GM12878 (cell line): Measurements from ENCODE around the gene HASPIN. TPM values are rescaled to one million over a fixed set of nuclear protein-coding genes. Genes with fewer than 3 reads are reported as not detected.

ENCODE experiments used
- ATAC-seq: fragments of 200-7000 bp; cut with Tn5 transposase; 3 replicates; pipeline ENCODE4 v1.9.1; 2020; ENCODE audit warnings: mild to moderate bottlenecking, moderate library complexity
- BruUV-seq: library from RNA; stranded (reverse); fragments of 400-500 nt; replicated peaks from 2 replicates; lab custom pipeline; 2021; lab: Mats Ljungman, UMichigan
- CTCF ChIA-PET: fragments of 300-600 bp; sonication (Branson Sonifier 250); formaldehyde crosslinking; extraction: SDS; loops from one replicate; lab custom pipeline; 2021; ENCODE audit warnings: inconsistent platforms; lab: Yijun Ruan, JAX
- POLR2A ChIA-PET: fragments of 350-600 bp; formaldehyde crosslinking; extraction: SDS; loops from one replicate; lab custom pipeline; 2021; ENCODE audit warnings: inconsistent platforms; lab: Charles Lee
- RAD21 ChIA-PET: fragments of 300-600 bp; sonication (Branson Sonifier 250); formaldehyde crosslinking; loops from one replicate; lab custom pipeline; 2023; ENCODE audit warnings: antibody characterized with exemption; ENCODE audit not compliant: unreplicated experiment; lab: Charles Lee
- SMC1A ChIA-PET: fragments of 300-600 bp; sonication (Branson Sonifier 250); formaldehyde crosslinking; loops from one replicate; lab custom pipeline; 2023; ENCODE audit not compliant: unreplicated experiment, uncharacterized antibody; lab: Charles Lee
- DNase-seq: peaks from one replicate; pipeline ENCODE4 v3.0.0-alpha.2; 2011; ENCODE audit warnings: low read depth, low spot score
- FAIRE-seq: peaks from 3 replicates; lab custom pipeline; 2011; peaks lifted over from hg19 to GRCh38; lab: Jason Lieb, UNC
- H2AFZ ChIP-seq: 2 replicates; pipeline ENCODE4 v1.6.0; 2011; ENCODE audit warnings: low read depth, low read length, control low read depth; ENCODE audit not compliant: control insufficient read depth
- H3K27ac ChIP-seq: 2 replicates; pipeline ENCODE4 v1.5.1; 2011; ENCODE audit warnings: control low read depth; ENCODE audit not compliant: control insufficient read depth, insufficient read depth
- H3K27me3 ChIP-seq, 2 experiments: replicated peaks in 1 of 2; 2 replicates each; pipeline versions ENCODE4 v1.6.0 to v1.6.1; 2011; ENCODE audit warnings: low read length in 1 of 2; ENCODE audit not compliant: control insufficient read depth in 2 of 2, insufficient read depth in 2 of 2
- H3K36me3 ChIP-seq, 2 experiments: 2 replicates each; pipeline ENCODE4 v1.5.1; 2011; ENCODE audit warnings: low read length in 1 of 2; ENCODE audit not compliant: control insufficient read depth in 2 of 2, insufficient read depth in 2 of 2
- H3K4me1 ChIP-seq: 2 replicates; pipeline ENCODE4 v1.6.1; 2011; ENCODE audit warnings: mild to moderate bottlenecking, low read length, moderate library complexity, mixed read lengths; ENCODE audit not compliant: control insufficient read depth, insufficient read depth
- H3K4me2 ChIP-seq: 2 replicates; pipeline ENCODE4 v1.6.0; 2011; ENCODE audit warnings: control low read depth; ENCODE audit not compliant: control insufficient read depth, insufficient read depth
- H3K4me3 ChIP-seq: fragments of 200-600 bp; sonication (generic); 2 replicates; pipeline ENCODE4 v1.5.1; 2016
- H3K79me2 ChIP-seq: 2 replicates; pipeline ENCODE4 v1.6.0; 2011; ENCODE audit warnings: low read length; ENCODE audit not compliant: control insufficient read depth, insufficient read depth
- H3K9ac ChIP-seq: 2 replicates; pipeline ENCODE4 v1.8.0; 2011; ENCODE audit warnings: low read length, control low read depth, mixed read lengths; ENCODE audit not compliant: control insufficient read depth, insufficient read depth
- H3K9me3 ChIP-seq: replicated peaks from 3 replicates; pipeline ENCODE4 v1.5.1; 2011; ENCODE audit warnings: mild to moderate bottlenecking, low read length; ENCODE audit not compliant: control insufficient read depth, insufficient read depth
- H4K20me1 ChIP-seq: 2 replicates; pipeline ENCODE4 v1.6.0; 2011; ENCODE audit not compliant: control insufficient read depth, insufficient read depth
- BMI1 ChIP-seq: fragments of 450-650 bp; IDR thresholded peaks from 2 replicates; pipeline ENCODE4 v1.6.1; 2016; ENCODE audit warnings: mild to moderate bottlenecking, moderate library complexity, borderline replicate concordance
- GATAD2B ChIP-seq: fragments of 450-650 bp; conservative IDR thresholded peaks from 2 replicates; pipeline ENCODE4 v1.6.1; 2017; ENCODE audit warnings: low read depth, mild to moderate bottlenecking, moderate library complexity
- IKZF1 ChIP-seq: fragments of 450-650 bp; conservative IDR thresholded peaks from 2 replicates; pipeline ENCODE4 v1.6.1; 2017; ENCODE audit warnings: antibody characterized with exemption, mild to moderate bottlenecking
- JUND ChIP-seq: IDR thresholded peaks from 2 replicates; pipeline ENCODE4 v1.6.1; 2012; ENCODE audit warnings: low read depth, mild to moderate bottlenecking, low read length, improper control_type of control experiment, moderate library complexity
- NR2C1 ChIP-seq: fragments of 450-650 bp; IDR thresholded peaks from 2 replicates; pipeline ENCODE4 v1.6.1; 2017; ENCODE audit warnings: antibody characterized with exemption, mild to moderate bottlenecking, moderate library complexity
- RB1 ChIP-seq: fragments of 450-650 bp; formaldehyde crosslinking; IDR thresholded peaks from 2 replicates; pipeline ENCODE4 v1.6.1; 2017; ENCODE audit warnings: mild to moderate bottlenecking, borderline replicate concordance
- RFX5 ChIP-seq: IDR thresholded peaks from 2 replicates; pipeline ENCODE4 v1.6.1; 2011; ENCODE audit warnings: low read depth, low read length, improper control_type of control experiment
- TARDBP ChIP-seq: IDR thresholded peaks from 2 replicates; pipeline ENCODE4 v1.6.1; 2016; ENCODE audit warnings: borderline replicate concordance
- WGBS: methylation state at CpG from one replicate; pipeline ENCODE4 v1.1.6; 2016; ENCODE audit warnings: low lambda C conversion rate; ENCODE audit not compliant: insufficient replicate concordance, insufficient coverage; ENCODE audit errors: missing lambda C conversion rate; 5-methylcytosine and 5-hydroxymethylcytosine counted together
- in situ Hi-C: fragments of 300-500 bp; cut with MboI; formaldehyde crosslinking; loops from 9 replicates; pipeline ENCODE4 v1.14.3; 2018; ENCODE audit warnings: mixed read lengths
- intact Hi-C: fragments of 100-400 bp; cut with micrococcal nuclease; formaldehyde crosslinking; loops from one replicate; pipeline ENCODE4 v1.14.2; 2022; ENCODE audit not compliant: unreplicated experiment
- polyA plus RNA-seq, 11 experiments: library from polyadenylated mRNA; depleted of rRNA in 4 of 11; unstranded in 6 of 11; stranded (reverse) in 5 of 11; fragments of >200 nt; fragmentation: Nextera tagmentation in 4 of 11; fragmentation: Illumina TruSeq in 1 of 11; extraction: Ambion mirVana in 4 of 11; extraction: Trizol in 1 of 11; gene quantifications; 1 replicate in 1 of 11; 2 replicates in 10 of 11; pipeline versions ENCODE4 v1.2.1 to v1.2.3, GENCODE V29; 2011 to 2016; ENCODE audit warnings: inconsistent platforms in 2 of 11, missing spikeins in 2 of 11, low read depth in 1 of 11
- total RNA-seq, 4 experiments: library from RNA; depleted of rRNA in 3 of 4; stranded (reverse); fragments of >200 nt in 3 of 4; fragmentation: Illumina TruSeq in 1 of 4; extraction: Trizol in 1 of 4; gene quantifications; 2 replicates each; pipeline versions ENCODE4 v1.2.1 to v1.2.3, GENCODE V29; 2013 to 2021

HASPIN gene
- total and polyA plus RNA-seq, 10 of the 15 experiments (the other 5 are each of a cell fraction or from before 2014, with no cell fraction given): 0.80 to 18.0 (median 10.1) TPM

- H3K9ac ChIP-seq: no peak overlapping the region
- FAIRE-seq (no peak), DNase-seq (no peak), ATAC-seq (no peak)
- no peak overlapping the region for H3K27ac ChIP-seq
- no peaks in the 10 kb centered on the region for H3K36me3 ChIP-seq
- no TSS peak for BruUV-seq
- H3K79me2 ChIP-seq: no peaks in the 10 kb centered on the region
- H3K4me3 ChIP-seq: no peak overlapping the region
- POLR2A ChIA-PET: no interaction called here
- intact Hi-C loops: no loop called here
- 92% methylated on average over 7 of the region's 9 CpGs for WGBS
- H3K27me3 ChIP-seq: no peaks in the 10 kb centered on the region
- no peaks in the 10 kb centered on the region for H4K20me1 ChIP-seq
- peaks cover 26% of the 10 kb centered on the region for H3K4me1 ChIP-seq
- RAD21 ChIA-PET: no interaction called here
- SMC1A ChIA-PET: no interaction called here
- CTCF ChIA-PET: no interaction called here
- no peak overlapping the region for H2AFZ ChIP-seq
- in situ Hi-C loops: no loop called here
- TF ChIP-seq GATAD2B: no peak
- no peak for TF ChIP-seq RB1
- TF ChIP-seq IKZF1: no peak
- TF ChIP-seq JUND: no peak
- no peak for TF ChIP-seq NR2C1
- no peak for TF ChIP-seq BMI1
- no peak for TF ChIP-seq RFX5
- no peak overlapping the region for H3K4me2 ChIP-seq
- no peaks in the 10 kb centered on the region; the same call in 2 of the 3 replicates for H3K9me3 ChIP-seq
These were observed 44.6 kb downstream of the HASPIN start for GRCh38 chr17:3768341-3768740.

- RAD21 ChIA-PET: no interaction called here
- ATAC-seq (no peak), DNase-seq (no peak), FAIRE-seq (no peak)
- H3K4me2 ChIP-seq: no peak overlapping the region
- peaks cover 22% of the 10 kb centered on the region for H3K4me1 ChIP-seq
- H3K9me3 ChIP-seq: no peaks in the 10 kb centered on the region; the same call in 2 of the 3 replicates
- BruUV-seq: no TSS peak
- POLR2A ChIA-PET: no interaction called here
- no peaks in the 10 kb centered on the region for H3K36me3 ChIP-seq
- no peak overlapping the region for H3K27ac ChIP-seq
- no peak for TF ChIP-seq TARDBP
- SMC1A ChIA-PET: no interaction called here
- no peaks in the 10 kb centered on the region for H3K79me2 ChIP-seq
- no peak overlapping the region for H2AFZ ChIP-seq
- in situ Hi-C loops (no loop called here), intact Hi-C loops (no loop called here)
- WGBS: 90% methylated on average over 8 of the region's 8 CpGs
- no peak overlapping the region for H3K9ac ChIP-seq
- CTCF ChIA-PET: interaction anchor here (0.7 to 1.6 kb wide), 2 partner anchors 31 to 77 kb away, joined by 4 to 6 read pairs; partner anchors contain the start of gene NCBP3
- H3K27me3 ChIP-seq: no peaks in the 10 kb centered on the region
- H4K20me1 ChIP-seq: no peaks in the 10 kb centered on the region
- no peak overlapping the region for H3K4me3 ChIP-seq
These were observed 45.1 kb downstream of the HASPIN start for GRCh38 chr17:3768769-3769168.
